ENCODE data around the gene TSPAN32.

Gene TSPAN32, protein sequence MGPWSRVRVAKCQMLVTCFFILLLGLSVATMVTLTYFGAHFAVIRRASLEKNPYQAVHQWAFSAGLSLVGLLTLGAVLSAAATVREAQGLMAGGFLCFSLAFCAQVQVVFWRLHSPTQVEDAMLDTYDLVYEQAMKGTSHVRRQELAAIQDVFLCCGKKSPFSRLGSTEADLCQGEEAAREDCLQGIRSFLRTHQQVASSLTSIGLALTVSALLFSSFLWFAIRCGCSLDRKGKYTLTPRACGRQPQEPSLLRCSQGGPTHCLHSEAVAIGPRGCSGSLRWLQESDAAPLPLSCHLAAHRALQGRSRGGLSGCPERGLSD

DNA sequence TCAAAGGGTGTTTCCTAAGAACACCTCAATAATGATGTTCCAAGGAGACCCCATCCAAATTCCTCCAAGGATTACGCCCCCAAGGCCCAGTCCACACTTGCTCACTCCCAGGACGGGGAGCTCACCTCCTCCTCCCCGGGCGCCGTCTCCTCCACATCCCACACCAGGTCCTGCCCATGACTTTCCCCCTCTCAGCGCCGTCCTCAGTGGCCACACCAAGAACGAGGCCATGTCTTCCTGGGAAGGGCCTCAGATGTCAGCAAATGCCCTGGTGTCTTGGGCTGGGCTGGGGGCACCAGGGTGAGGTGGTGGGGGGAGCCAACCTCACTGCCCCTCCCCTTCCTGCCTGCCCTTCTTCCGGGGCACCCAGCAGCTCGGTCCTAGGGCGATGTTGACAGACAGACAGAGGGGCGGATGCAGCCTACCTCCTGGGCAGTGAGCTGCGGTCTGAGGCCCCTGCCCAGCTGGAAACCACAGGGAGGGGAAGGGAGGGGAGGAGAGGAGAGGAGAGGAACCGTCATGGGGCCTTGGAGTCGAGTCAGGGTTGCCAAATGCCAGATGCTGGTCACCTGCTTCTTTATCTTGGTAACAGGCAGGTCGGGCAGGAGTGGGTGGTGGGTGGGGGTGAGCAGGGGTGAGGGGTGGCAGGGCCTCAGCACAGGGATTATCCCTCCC is at the start of gene TSPAN32, which contains the start of gene C11orf21:
Gene TSPAN32 (plus strand): TSS at position 383 of the 675 bp plus-strand sequence. CDS start 137 bp downstream, at position 520.
Gene C11orf21 (minus strand): TSS at position 288 of the 675 bp plus-strand sequence. CDS start 110 bp downstream, at position 178.
- no peak for FAIRE-seq

DNA sequence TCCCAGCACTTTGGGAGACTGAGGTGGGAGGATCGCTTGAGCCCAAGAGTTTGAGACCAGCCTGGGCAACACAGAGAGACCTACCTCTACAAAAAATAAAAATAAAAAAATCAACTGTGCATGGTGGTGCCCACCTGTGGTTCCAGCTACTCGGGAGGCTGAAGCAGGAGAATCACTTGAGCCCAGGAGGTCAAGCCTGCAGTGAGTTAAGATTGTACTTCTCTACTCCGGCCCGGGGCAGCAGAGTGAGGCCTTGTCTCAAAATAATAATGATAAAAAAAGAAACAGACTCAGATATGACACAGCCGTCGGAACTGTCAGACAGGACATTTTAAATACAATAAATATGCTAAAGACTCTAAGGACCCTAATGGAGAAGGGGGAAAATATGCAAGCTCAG is 49.8 kb upstream of the TSPAN32 start:
- FAIRE-seq, result no peak

DNA sequence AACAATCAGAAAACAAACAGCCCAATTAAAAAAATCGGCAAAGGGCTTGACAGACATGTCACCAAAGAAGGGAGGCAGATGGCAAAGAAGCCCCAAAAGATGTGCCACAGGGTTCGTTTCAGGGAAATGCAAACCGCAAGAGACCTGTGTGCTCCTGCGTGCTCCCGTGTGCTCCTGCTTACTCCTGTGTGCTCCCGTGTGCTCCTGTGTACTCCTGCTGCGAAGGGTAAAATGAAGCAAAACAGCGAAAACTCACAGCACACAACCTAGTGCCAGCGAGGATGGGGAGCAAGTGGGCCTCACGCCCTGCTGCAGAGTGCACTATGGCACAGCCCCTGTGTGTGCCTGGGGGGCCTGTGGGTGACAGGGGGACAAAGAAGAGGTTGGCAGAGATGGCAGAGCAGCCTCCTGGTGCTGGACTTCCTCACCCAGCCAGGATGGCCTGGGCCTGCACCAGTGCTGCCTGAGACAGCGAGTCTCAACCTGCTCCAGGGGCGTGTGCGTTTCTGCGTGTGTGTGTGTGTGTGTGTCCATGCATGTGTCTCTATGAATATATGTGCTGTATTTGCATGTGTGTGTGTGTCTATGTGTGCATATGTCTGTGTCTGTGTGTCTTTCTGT is 45.4 kb upstream of the TSPAN32 start:
- no peak for FAIRE-seq

DNA sequence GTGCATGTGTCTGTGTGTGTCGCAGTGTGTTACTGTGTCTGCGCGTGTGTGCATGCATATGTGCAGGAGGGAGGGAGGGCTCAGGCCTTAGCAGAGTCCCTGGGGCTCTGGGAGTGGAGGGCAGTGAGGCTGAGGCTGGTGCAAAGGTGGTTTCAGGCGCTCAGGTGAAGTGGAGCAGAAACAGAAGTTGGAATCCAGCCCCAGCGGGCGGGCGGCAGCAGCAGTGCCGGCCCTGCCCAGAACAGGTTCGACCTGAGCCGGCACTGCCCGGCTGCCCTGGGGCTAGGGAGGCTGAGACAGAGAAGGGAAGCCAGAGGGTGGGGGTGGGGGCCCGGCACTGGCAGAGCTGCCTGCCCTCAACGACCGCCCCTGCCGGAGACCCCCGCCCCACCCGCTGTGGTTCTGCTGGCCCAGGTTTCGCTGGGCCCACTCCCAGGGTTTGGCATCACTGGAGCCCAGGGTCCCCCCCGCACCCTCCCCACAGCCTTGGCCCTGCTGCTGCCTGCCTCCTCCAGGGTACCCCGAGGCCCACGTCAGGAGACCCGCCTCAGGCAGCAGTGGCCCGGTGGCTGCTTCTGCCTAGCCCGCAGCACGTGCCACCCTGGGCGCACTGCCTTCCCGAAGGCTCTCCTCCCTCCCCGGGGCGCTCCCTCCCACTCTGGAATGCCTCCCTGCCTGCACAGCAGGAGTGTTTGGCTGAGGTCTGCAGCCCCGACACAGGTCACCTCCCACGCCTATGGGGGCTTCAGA is 44.7 kb upstream of the TSPAN32 start:
- FAIRE-seq, result no peak

DNA sequence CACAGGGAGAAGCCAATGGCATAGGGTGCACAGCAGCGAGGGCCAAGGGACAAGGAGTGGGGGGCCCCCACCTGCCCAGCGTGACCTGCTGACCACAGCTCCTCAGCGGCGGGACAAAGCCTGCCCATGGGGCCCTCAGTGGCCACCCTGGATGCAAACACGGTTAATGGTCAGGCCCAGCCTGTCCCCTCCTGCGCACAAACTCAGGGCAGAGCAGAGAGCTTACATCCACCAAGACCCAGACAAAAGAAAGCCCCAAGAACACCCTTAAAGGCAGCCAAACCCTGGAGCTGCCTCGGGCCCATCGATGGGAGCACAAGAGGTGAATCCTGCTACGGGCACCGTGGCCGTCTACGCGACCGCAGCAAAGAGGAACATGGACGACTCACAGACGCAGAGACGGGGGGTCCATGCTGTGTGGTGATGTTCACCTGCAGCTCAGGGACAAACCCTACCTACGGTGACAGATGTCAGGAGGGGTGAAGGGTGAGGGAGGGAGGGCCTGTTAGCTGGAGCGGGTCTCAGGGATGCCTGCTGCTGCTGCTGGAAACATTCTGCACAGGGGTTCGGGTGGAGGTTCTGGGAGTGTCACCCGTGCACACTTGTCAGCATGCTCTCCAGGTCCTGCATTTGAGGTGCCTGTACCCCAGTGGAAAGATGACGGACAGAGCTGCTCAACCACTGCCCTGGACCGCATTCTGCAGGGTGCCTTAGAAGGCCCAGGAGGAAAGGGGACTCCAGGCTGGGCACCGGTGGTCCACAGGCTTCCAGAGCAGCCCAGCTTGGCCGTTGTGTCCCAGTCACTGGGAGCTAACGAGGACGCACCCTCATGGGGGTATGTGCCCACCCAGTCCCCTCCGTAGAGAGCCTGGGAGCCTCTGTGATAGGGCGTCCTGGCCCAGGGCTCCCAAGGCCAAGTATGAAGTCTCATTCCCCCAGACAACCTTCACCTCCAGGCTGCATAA is 43.0 kb upstream of the TSPAN32 start:
- no peak for FAIRE-seq

DNA sequence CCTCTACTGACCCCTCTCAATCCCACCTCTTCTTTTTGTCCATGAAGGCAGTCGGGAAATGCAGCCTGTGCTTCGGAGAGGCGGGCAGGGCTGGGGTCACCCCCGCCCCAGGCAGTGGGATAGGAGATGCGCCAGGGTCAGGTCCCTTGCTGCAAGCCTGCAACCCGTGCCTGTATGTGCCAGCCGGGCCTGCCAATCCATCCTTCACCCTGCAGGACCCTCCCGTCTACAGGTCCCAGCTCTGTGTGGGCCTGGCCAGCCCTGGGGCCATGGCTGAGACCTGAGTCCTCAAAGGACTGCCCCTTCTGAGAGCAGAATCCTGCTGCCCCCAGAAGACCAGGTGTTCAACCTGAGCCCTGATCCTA is 42.4 kb upstream of the TSPAN32 start:
- no peak for FAIRE-seq

DNA sequence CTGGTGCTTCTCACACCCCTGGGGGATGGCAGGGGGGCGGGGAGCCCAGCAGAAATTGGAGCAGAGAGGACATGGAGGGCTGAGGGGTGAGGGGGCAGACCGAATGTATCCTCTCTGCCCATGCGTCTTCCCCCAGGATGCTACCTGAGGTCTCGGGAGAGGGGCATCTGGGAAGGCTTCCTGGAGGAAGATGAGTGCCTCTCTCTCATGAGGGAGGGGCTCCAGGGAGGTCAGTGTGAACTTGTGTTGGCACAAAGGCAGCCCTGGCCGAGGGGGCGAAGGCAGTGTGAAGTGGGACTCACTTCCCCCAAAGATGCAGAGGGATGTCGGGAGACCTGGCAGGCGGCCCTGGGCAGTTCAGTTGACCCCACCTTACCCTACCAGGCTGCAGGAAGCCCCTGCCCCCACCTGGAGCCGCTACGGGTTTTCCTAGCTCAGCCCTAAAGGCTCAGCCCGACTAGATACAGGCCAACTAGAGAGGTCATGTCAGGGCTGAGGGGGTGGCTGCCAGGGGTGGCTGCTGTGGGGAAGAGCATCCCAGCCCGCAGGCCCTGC is 41.8 kb upstream of the TSPAN32 start:
- FAIRE-seq, result no peak

DNA sequence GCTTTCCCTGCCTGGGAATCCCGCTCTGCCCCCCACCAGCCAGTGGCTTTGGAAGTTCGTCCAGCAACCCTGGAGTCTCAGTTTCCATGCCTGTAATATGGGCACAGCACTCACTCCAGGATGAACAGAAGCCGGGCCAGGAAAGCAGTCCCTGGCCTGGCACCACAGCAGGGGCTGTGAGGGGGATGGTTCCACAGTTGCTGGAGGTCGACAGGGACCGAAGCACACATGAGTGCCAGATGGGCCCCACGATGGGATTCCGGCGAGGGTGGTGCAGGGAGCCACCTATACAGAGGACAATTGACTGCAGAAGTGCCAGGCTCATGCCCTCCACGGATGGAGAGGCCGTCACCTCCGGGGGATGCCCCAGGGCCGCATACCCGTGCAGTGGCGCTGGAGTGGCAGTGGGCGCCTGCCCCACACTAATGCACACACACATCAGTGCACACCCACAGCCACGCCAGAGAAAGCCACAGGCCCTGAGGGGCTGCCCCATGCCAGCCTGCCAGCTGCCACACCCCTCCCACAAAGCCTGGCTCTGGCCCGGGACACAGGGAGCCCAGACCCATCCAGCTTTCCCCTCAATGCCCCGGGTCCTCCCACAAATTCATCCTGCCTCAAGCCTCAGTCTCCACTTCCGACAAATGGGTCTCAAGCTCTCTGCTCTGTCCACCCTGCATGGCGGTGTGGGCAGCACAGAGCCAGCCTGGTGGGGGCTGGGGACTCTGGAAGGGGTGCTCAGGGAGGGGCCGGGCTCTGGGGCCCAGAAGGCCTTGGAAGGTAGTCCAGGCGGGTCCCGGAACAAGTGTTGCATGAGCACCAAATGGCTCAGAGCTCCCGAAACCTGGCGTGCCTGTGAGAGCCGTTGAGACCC is 41.1 kb upstream of the TSPAN32 start:
- FAIRE-seq, result no peak

DNA sequence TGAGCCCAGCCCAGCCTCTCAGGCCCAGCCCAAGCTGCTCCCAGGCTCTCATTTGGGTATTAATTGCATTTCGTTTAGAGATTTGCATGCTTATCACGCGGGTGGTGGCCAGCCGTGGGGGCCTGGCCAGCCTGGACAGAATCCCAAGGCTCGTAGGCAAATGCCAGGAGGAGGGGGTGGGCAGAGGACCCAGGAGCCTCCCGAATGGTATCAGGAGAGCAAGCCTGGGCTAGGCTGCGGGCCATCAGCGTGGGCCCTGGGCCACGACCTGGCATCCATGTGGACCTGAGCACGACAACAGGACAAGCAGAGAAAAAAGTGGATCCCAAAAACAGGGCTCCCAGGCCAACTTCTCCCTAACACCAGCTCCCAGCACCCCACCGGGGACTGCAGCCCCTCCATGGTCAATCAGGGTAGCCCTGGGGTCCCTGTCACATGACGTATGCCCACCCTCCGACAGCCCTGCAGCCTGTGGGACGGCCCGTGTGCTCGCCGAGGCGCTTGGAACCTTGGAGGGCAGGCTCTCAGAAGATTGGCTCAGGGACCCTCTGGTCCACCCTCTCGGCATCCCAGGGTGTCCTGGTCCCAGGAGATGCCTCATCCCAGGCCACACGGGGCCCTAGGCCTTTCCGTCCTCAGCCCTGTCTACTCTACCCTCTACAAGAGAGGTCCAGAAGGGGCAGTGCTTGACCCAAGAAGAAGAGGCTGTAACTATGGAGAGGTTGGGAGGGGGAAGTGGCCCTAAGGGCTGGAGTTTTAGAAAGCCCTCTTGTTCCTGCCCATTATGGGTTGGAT is 40.2 kb upstream of the TSPAN32 start:
- no peak for FAIRE-seq

DNA sequence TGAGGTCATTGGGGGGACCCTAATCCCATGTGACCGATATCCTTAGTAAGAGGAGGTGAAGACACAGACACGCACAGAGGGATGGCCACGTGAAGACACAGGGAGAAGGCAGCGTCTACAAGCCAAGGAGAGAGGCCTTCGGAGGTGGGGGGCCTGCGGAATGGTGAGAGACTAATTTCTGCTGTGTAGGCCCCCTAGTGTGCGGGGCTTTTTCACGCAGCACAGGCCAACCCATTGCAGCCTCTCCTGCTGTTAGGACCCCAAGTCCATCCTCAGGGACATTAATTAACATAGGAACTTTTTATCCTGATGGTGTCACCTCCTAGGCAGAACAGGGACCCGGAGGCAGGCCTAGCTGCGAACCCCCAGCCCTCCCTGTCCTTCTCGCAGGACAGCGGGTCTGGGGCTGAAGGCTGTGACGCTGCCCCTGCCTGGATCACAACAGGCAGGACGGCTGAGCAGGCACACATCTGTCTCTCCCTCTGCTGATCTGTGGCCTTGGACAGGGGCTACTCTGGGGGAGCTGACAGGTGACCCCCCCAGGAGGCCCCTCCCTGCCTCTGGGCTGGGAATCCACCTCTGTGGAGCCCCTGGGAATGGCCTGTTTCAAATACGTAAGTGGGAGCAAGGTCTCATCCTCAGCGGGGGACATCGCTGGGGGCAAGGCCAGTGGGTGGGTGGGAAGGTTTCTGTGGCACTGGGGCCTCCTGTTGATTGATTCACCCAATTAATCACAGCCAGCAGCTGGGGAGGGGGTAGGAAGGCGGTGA is 39.3 kb upstream of the TSPAN32 start:
- no peak for FAIRE-seq

DNA sequence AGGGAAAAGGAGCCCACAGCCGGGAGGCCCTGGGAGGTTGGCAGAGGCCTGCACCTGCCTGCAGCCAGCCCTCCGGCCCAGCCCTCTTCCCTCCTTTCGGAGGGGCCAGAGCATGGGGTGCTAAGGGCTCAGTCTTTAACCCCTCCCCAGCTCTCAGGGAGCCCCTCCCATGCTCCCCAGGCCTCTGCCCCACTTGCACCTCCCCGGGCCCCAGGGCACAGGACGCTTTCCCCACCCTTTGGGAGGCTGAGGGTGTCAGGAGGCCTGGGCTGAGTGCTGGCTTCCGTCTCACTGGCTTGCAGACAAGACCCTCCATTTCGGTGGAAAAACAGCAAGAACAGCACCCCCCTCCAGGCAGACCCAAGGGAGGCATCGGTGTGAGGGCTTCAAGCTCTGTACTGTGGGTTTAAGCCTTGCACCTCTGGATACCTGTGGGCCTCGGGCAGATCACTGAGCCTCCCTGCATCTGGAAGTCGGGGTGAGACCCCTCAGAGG is 38.7 kb upstream of the TSPAN32 start:
- FAIRE-seq, result no peak

DNA sequence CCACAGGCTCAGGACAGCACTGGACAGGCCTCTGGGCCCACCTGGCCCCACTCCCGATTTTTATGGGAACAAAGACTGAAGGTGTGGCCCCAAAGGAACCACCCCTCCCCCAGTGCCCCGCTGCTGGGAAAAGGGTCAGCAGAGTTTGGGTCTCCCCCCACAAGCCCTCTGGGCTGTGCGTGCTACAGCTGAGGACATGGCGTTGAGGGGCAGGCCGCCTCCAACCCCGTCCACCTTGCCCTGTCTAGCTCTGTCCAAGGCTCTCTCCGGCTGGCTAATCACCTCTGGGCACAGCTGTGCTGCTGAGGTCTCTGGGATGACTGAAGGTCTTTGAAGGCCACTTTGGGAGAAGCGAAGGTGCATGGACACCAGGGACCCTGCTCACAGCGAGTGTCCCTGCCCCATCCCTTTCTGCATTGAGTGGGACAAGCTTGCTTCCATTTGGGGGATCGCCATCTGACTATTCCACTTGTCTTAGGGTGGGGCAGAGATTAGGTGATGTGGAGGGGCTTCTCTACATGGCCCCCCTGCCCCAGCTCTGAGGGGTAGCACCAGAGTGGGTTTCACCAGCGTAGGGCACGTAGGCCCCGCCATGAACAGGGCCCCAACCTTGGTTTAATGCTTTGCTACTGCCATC is 38.0 kb upstream of the TSPAN32 start:
- no peak for FAIRE-seq

DNA sequence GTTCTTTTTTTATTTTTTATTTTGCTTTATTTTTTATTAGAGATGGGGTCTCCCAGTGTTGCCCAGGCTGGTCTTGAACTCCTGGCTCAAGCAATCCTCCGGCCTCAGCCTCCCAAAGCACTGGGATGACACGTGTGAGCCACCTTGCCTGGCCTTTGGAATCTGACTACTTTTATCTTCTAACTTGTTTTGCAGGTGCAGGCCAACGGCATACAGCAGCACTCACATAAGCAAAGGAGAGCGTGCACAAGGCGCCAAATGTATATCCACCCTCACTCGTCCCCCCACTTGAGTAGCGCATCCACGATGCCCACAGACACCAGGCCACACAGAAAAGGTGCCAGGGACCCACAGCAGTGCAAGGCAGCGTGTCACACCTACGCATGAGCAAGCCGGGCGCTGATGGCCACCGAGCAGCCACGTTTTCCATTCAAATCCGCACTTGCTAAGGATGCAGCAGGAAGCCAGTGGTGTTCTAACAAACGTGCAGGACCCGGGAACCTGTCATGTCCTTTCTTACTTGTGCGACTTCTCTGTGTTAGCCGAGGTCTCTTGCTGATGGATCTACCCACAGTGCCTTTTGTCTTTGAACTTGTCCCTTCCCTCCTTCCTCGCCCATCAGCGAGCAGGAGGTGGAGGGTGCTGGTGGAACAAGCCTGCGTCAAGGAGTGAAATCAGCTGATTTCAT is 37.3 kb upstream of the TSPAN32 start:
- no peak for FAIRE-seq

DNA sequence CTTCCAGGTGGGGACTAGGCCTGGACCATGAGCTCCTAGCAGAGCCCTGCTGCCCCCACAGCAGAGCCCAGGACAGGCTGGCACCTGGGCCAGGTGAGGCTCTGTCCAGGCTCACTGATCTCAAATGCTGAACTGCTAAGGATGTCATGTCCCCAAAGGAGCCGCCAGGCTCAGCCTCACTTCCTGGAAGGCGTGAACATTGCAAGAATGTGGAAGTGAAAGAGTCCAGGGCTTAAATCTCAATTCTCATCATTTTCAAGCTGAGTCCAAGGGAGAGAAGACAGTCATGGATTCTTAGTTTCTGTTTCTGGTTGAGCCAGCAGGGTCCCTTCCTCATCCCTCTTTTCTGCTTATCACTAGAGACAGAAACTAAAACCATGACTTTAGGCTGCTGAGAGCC is 36.4 kb upstream of the TSPAN32 start:
- no peak for FAIRE-seq

DNA sequence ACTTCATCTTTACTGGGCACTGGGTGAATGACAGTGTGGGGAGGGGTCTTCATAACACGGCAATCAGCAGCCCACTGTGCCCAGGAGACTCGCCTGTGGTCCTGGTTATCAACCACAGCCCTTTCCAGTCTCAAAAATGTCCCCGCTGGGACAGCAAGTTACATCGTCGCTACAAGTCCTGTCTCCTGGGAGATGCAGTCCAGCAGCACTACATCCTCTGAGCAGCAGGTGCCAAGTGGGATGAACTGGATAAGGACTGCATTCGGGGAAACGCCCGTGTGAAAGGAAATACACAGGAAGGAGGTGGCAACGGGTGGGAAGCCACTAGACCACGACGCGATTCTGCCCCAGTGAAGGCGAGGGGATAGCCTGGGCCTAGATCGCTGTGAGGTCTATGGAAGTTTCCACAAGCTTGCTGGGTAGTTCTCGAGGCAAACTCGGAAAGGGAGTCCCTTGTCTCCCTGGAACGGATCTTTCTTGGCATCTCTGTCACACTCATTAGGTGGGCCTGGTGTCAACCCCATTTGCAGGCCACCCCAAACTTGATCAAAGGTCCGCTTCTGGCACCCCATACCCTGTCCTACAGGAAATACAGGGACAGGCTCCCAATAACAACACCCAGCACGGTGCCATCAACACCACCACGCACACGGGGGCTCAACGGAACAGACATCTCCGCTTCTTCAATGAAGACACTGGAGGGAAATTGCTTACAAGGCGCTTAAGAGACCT is 35.8 kb upstream of the TSPAN32 start:
- no peak for FAIRE-seq

DNA sequence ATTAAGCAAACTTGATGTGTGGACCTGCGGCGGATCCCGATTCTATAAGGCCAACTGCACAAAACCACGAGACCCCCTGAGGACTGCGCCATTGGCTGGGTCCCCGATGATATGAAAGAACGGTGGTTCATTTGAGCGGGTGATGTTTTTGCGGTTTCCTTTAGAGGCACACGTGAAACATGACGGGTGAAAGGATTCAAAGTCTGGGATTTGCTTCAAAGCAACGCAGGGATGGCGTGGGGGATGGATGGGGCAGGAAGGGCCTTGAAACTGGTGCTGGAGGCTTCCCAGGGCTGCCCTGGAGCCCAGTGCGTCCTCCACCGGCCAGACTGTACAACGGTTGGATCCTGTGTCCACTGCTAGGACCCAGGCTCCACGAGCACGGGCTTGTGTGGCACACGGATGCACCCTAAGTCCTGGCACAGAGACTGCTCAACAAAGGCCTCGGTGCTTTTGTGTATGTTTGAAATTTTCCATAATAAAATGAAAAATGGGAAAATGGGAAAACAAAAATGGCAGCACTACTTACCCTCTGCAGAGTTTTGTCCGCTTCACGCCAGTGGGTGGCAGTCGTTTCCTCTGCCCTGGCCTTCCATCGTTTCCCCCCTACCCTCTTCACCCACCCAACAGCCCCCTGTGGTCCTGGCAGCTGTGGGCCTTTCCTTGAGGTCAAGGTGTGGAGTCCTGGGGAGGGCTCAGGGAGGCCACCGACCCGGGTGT is 35.1 kb upstream of the TSPAN32 start:
- no peak for FAIRE-seq
